ENCODE data around the gene AP4B1.

Gene AP4B1

GRCh38 chr1:113895098-113895497 lies 9.5 kb downstream of the AP4B1 start:
- no peak for DNase-seq (ENCODE audit: low read depth)

- DNase-seq (ENCODE audit: low read depth) = no peak
These were observed 11.3 kb downstream of the AP4B1 start for GRCh38 chr1:113893267-113893666.

GRCh38 chr1:113891631-113892220 lies 12.9 kb downstream of the AP4B1 start:
- no peak for DNase-seq (ENCODE audit: low read depth)

- no peak for DNase-seq (ENCODE audit: low read depth)
These were observed 13.8 kb downstream of the AP4B1 start for GRCh38 chr1:113890816-113891215.

GRCh38 chr1:113887402-113888175 lies 17.0 kb downstream of the AP4B1 start, which contains the start of gene BCL2L15:
TSS of gene BCL2L15 (minus strand) at chr1:113887581. CDS start at chr1:113887375, 206 bp downstream.
- DNase-seq (ENCODE audit: low read depth) = no peak

GRCh38 chr1:113886417-113887401 lies 17.9 kb downstream of the AP4B1 start:
- no peak for DNase-seq (ENCODE audit: low read depth)

- DNase-seq (ENCODE audit: low read depth) = no peak
These were observed 22.9 kb downstream of the AP4B1 start for GRCh38 chr1:113881661-113882060.

GRCh38 chr1:113879739-113880038 lies 24.9 kb downstream of the AP4B1 start:
- no peak for DNase-seq (ENCODE audit: low read depth)

GRCh38 chr1:113876176-113876575 lies 28.4 kb downstream of the AP4B1 start:
- no peak for DNase-seq (ENCODE audit: low read depth)

GRCh38 chr1:113875714-113876113 lies 28.9 kb downstream of the AP4B1 start:
- no peak for DNase-seq (ENCODE audit: low read depth)

- no peak for DNase-seq (ENCODE audit: low read depth)
These were observed 30.4 kb downstream of the AP4B1 start for GRCh38 chr1:113874012-113874879.

- no peak for DNase-seq (ENCODE audit: low read depth)
These were observed 32.2 kb downstream of the AP4B1 start for GRCh38 chr1:113872219-113872935.

GRCh38 chr1:113871597-113872113 lies 32.9 kb downstream of the AP4B1 start, which contains the start of gene PTPN22:
TSS of gene PTPN22 (minus strand) at chr1:113871712.
- peak; percentile 55 for DNase-seq (ENCODE audit: low read depth)

GRCh38 chr1:113870778-113871177 lies 33.8 kb downstream of the AP4B1 start:
- DNase-seq (ENCODE audit: low read depth) = no peak

- no peak for DNase-seq (ENCODE audit: low read depth)
These were observed 36.1 kb downstream of the AP4B1 start for GRCh38 chr1:113868387-113869083.

GRCh38 chr1:113861641-113862040 lies 43.0 kb downstream of the AP4B1 start:
- DNase-seq (ENCODE audit: low read depth) = no peak

- DNase-seq (ENCODE audit: low read depth) = no peak
These were observed 43.7 kb downstream of the AP4B1 start for GRCh38 chr1:113860891-113861290.

GRCh38 chr1:113859478-113860175 lies 45.0 kb downstream of the AP4B1 start:
- DNase-seq (ENCODE audit: low read depth) = no peak

- no peak for DNase-seq (ENCODE audit: low read depth)
These were observed 45.6 kb downstream of the AP4B1 start for GRCh38 chr1:113858982-113859381.
